ENCODE data around the gene GAL3ST1.

DNA sequence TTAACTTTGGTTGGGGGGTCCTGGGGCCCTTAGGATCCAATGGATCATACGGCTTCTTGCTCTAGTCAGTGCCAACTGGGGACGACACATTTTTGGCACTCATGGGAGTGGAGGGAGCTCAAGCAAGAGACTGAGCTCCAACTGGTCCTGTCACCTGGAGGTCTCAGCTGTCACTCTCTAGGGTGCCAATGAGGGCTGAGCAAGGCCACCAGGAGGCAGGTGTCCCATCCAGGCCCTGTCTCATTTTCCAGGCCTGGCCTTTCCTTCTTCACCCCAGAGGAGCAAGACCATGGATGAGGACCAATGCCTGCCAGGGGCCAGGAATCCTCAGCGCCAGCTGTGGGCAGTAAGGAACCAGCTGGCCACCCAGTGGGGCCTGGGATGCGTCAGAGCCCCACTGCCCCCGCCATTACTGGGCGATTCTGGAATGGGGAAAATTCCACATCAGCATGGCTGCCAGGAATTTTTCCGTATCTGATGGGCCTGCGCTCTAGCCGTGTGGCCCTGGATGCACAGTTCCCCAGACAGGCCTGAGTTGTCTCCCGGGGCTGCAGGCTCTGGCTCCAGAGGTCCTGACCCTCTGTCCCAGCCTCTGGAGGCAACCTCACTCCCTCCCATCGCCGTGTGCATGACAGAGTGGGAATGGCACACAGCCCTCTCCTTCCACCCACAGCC, 669 bp upstream of the GAL3ST1 start:
- TF ChIP-seq, protein P1, sequence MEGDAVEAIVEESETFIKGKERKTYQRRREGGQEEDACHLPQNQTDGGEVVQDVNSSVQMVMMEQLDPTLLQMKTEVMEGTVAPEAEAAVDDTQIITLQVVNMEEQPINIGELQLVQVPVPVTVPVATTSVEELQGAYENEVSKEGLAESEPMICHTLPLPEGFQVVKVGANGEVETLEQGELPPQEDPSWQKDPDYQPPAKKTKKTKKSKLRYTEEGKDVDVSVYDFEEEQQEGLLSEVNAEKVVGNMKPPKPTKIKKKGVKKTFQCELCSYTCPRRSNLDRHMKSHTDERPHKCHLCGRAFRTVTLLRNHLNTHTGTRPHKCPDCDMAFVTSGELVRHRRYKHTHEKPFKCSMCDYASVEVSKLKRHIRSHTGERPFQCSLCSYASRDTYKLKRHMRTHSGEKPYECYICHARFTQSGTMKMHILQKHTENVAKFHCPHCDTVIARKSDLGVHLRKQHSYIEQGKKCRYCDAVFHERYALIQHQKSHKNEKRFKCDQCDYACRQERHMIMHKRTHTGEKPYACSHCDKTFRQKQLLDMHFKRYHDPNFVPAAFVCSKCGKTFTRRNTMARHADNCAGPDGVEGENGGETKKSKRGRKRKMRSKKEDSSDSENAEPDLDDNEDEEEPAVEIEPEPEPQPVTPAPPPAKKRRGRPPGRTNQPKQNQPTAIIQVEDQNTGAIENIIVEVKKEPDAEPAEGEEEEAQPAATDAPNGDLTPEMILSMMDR (IDR thresholded peaks at IDR 0.05), result peak in 1 of 7 experiments; percentile 10
- TF ChIP-seq POLR2AphosphoS5 (IDR thresholded peaks at IDR 0.05), result peak in 2 of 3 donors; percentile 12 to 64
